Measurements from ENCODE around the gene PAXX.

The PAXX gene

GRCh38 chr9:137015540-137015930 is 23.3 kb downstream of the PAXX start:
- TF ChIP-seq ZNF274 (IDR thresholded peaks at IDR 0.05; ENCODE audit: low read depth, low read length) = no peak
- no peak overlapping the region for H3K4me3 ChIP-seq (ENCODE audit: low read length)

- no peak for TF ChIP-seq ZNF274 (IDR thresholded peaks at IDR 0.05; ENCODE audit: low read depth, low read length)
- H3K4me3 ChIP-seq (ENCODE audit: low read length) = no peak overlapping the region
Observed at GRCh38 chr9:137015976-137016375, 23.8 kb downstream of the PAXX start.

DNA sequence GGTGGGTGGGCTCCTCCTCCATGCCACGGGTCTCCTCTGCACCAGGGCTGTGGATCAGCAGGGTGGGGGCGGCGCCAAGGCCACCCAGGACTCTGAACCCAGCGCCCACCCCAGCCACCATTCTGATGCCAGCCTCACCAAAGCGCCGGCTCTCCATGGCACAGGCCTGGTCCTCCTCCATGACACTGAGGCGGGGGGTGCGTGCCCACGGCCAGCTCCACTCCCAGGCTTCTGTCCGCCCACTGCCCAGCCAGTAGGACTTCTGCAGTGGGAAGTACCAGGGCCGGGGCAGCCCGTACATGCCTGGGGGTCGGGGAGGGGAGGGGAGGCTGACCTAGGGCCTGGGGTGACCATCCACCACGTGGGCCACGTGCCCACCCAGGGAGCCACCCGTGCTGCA is 24.2 kb downstream of the PAXX start:
- no peak overlapping the region for H3K4me3 ChIP-seq (ENCODE audit: low read length)
- TF ChIP-seq ZNF274 (IDR thresholded peaks at IDR 0.05; ENCODE audit: low read depth, low read length) = no peak

DNA sequence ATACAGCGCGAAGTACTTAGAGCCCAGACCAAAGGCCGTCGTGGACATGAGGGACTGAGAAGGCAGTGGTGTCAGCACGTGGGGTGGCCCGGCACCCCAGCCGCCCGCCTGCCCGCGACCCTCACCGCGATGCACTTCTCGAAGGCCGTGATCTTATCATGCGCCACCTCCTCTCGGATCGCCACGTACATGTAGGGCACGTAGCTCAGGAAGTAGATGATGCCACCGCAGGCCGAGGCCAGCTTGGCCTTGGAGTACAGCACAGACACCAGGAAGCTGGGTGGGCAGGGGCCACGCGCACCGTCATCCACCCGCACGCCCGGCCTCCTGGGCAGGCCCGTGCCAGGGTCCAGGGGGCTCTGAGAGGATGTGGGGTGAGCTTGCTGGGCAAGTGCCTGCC is 24.8 kb downstream of the PAXX start:
- no peak overlapping the region for H3K4me3 ChIP-seq (ENCODE audit: low read length)
- TF ChIP-seq ZNF274 (IDR thresholded peaks at IDR 0.05; ENCODE audit: low read depth, low read length) = no peak

DNA sequence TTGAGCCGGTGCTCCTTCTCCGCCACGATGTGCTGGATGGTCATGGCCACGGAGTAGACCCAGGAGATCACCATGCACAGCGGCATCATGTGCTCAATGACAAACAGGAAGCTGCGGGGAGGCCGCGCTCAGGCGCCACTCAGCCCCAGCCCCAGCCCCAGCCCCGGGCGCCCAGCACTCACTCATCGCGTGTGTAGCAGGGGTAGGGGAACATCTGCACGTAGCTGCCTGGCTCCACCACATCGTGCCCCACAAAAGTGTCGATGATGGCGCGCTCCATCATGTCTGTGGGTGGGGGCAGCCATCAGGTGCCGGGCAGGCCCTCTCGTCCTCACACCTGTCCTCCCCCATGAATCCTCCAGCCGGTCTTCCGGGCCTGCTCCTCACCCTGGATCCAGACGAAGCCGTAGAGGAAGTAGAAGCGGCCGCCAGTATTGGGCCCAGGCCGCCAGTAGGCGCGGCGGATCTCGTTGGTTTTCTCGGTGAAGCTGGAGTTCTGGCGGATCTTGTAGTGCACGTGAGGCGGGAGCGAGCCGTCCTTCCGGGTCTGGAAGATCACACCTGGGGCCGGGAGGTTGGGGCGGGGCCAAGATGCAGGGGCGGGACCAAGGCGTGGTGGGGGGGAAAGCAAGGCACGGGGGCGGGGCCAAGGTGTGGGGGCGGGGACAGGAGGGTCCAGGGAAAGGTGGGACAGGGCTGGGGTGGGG is 25.7 kb downstream of the PAXX start:
- no peak overlapping the region for H3K4me3 ChIP-seq (ENCODE audit: low read length)
- no peak for TF ChIP-seq ZNF274 (IDR thresholded peaks at IDR 0.05; ENCODE audit: low read depth, low read length)

GRCh38 chr9:137018761-137019559 is 26.7 kb downstream of the PAXX start:
- no peak overlapping the region for H3K4me3 ChIP-seq (ENCODE audit: low read length)
- TF ChIP-seq ZNF274 (IDR thresholded peaks at IDR 0.05; ENCODE audit: low read depth, low read length) = no peak

DNA sequence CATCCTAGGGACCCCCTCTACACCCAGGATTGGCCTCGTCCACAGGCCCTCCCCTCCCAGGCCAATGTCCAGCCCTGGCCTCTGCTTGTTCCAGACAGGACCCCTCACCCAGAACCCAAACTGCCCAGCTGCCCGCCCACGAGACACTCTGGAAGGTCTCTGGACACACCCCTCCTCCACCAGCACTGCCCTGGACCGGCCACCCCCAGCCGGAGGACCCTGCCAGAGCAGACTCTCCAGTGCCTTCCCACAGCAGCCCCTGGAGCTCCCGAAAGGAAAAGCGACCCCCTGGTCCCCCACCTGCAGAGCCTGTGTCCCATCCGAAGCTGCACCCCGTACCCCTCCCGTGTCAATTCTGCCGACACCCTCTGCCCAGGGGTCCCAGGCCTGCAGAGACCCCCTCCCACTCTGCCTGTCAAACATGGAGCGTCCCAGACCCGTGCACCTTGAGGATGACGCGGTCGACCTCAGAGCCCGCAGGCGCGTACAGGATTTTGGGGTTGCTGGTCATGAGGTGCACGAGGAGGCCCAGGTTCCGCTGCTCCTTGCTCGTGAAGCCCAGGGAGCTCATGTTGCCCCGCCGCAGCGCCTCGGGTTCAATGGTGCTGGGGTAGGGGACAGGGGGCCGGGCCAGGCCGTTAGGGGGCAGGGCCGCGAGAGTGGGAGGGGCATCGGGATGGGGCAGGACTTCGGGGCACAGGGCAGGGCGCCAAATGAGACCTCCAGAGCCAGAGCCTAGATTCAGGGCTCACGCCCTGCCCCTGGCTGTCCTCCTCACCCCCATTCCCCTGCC is 27.9 kb downstream of the PAXX start:
- H3K4me3 ChIP-seq (ENCODE audit: low read length) = no peak overlapping the region
- TF ChIP-seq ZNF274 (IDR thresholded peaks at IDR 0.05; ENCODE audit: low read depth, low read length) = no peak

- H3K4me3 ChIP-seq (ENCODE audit: low read length) = no peak overlapping the region
- no peak for TF ChIP-seq ZNF274 (IDR thresholded peaks at IDR 0.05; ENCODE audit: low read depth, low read length)
Observed at GRCh38 chr9:137020771-137021567, 28.7 kb downstream of the PAXX start.

GRCh38 chr9:137021568-137021978 is 29.4 kb downstream of the PAXX start:
- TF ChIP-seq ZNF274 (IDR thresholded peaks at IDR 0.05; ENCODE audit: low read depth, low read length) = no peak
- no peak overlapping the region for H3K4me3 ChIP-seq (ENCODE audit: low read length)

- TF ChIP-seq ZNF274 (IDR thresholded peaks at IDR 0.05; ENCODE audit: low read depth, low read length) = no peak
- H3K4me3 ChIP-seq (ENCODE audit: low read length) = no peak overlapping the region
Observed at GRCh38 chr9:137021979-137022661, 29.9 kb downstream of the PAXX start.

DNA sequence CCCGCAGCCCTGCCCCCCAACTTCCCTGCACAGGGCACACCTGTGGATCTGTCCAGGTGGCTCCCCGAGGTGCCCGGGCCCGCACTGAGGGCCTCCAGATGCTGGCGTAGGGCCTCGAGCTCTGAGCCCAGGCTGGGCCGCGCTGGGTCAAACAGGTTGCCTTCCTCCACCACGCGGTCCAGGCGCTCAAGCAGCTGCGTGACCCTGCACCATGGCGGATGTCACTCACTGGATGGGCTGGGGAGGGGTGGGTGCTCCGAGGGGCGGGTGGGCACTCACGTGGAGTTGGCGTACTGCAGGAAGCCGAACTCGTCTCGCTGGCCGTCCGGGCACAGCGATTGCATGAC is 30.4 kb downstream of the PAXX start:
- no peak overlapping the region for H3K4me3 ChIP-seq (ENCODE audit: low read length)
- no peak for TF ChIP-seq ZNF274 (IDR thresholded peaks at IDR 0.05; ENCODE audit: low read depth, low read length)

DNA sequence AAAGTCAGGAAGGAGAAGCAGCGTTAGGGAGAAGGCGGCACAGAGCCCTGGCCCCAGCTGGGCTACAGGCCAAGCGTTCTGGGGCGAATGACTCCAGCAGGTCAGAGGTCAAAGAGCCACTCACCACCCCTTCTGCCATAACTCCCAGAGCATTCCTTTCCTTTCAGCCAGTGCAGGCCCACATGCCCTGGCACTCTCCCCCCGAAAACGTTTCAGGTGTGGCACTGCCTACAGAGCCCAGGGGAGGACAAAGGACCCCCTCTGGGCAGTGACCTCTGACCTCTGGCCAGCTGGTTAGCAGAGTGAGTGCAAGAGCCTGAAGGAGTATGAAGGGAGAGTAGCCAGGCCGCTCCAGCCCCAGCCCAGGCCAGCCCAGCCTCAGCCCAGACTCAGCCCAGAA is 30.9 kb downstream of the PAXX start:
- no peak overlapping the region for H3K4me3 ChIP-seq (ENCODE audit: low read length)
- no peak for TF ChIP-seq ZNF274 (IDR thresholded peaks at IDR 0.05; ENCODE audit: low read depth, low read length)

- TF ChIP-seq ZNF274 (IDR thresholded peaks at IDR 0.05; ENCODE audit: low read depth, low read length) = no peak
- H3K4me3 ChIP-seq (ENCODE audit: low read length) = no peak overlapping the region
Observed at GRCh38 chr9:137023583-137023991, 31.4 kb downstream of the PAXX start.
